Activated naive CD4-positive, alpha-beta T cell treated with Interleukin-2 at 50 U/mL for 16 hours (primary cell): ENCODE results near the gene PIP5K1C.
"Not testable (repeated sequence)": the region's sequence is repeated elsewhere in the genome, so short reads cannot be mapped to it uniquely, and the experiment has no call there.

ENCODE experiments used
- DNase-seq: peaks from one replicate; pipeline ENCODE4 v3.0.0-alpha.2; 2020

PIP5K1C gene

GRCh38 chr19:3642987-3643673 is 57.1 kb downstream of the PIP5K1C start:
- DNase-seq: peak; percentile 24

- no peak for DNase-seq
These were observed 58.0 kb downstream of the PIP5K1C start for GRCh38 chr19:3642296-3642695.

GRCh38 chr19:3641515-3642269 is 58.6 kb downstream of the PIP5K1C start:
- DNase-seq: no peak

GRCh38 chr19:3639479-3639878 is 60.8 kb downstream of the PIP5K1C start:
- DNase-seq: no peak

- no peak for DNase-seq
These were observed 61.8 kb downstream of the PIP5K1C start for GRCh38 chr19:3638208-3639193.

- no peak for DNase-seq
These were observed 62.6 kb downstream of the PIP5K1C start for GRCh38 chr19:3637621-3638020.

- DNase-seq: no peak
These were observed 63.3 kb downstream of the PIP5K1C start for GRCh38 chr19:3636962-3637361.

- DNase-seq: no peak
These were observed 63.8 kb downstream of the PIP5K1C start for GRCh38 chr19:3636506-3636905.

GRCh38 chr19:3634496-3635045 is 65.7 kb downstream of the PIP5K1C start:
- no peak for DNase-seq

GRCh38 chr19:3633559-3633988 is 66.7 kb downstream of the PIP5K1C start:
- no peak for DNase-seq

- no peak for DNase-seq
These were observed 67.3 kb downstream of the PIP5K1C start for GRCh38 chr19:3632739-3633558.

GRCh38 chr19:3632098-3632497 is 68.2 kb downstream of the PIP5K1C start:
- no peak for DNase-seq

GRCh38 chr19:3631053-3631861 is 69.0 kb downstream of the PIP5K1C start:
- DNase-seq: no peak

GRCh38 chr19:3628766-3629165 is 71.5 kb downstream of the PIP5K1C start:
- not testable (repeated sequence) for DNase-seq

GRCh38 chr19:3627351-3627723 is 72.9 kb downstream of the PIP5K1C start:
- DNase-seq: no peak

GRCh38 chr19:3626473-3627350 is 73.6 kb downstream of the PIP5K1C start, which contains the start of gene CACTIN:
CACTIN (minus strand) TSS chr19:3626790; CDS start chr19:3626762, 28 bp downstream.
- DNase-seq: peak; percentile 99

GRCh38 chr19:3625996-3626472 is 74.2 kb downstream of the PIP5K1C start:
- no peak for DNase-seq

- DNase-seq: no peak
These were observed 76.6 kb downstream of the PIP5K1C start for GRCh38 chr19:3623716-3624115.

GRCh38 chr19:3622224-3622623 is 78.0 kb downstream of the PIP5K1C start:
- no peak for DNase-seq

- no peak for DNase-seq
These were observed 78.6 kb downstream of the PIP5K1C start for GRCh38 chr19:3621689-3622088.
